NAMALWA (cell line): ENCODE data around the gene OPCML.

Source experiments
- DNase-seq: peaks from one replicate; pipeline ENCODE4 v3.0.0-alpha.2; 2015; ENCODE audit warnings: low spot score

OPCML gene

GRCh38 chr11:132980670-132981069 lies 551.6 kb downstream of the OPCML start:
- DNase-seq: no peak

GRCh38 chr11:132977746-132978145 lies 554.6 kb downstream of the OPCML start:
- no peak for DNase-seq

DNA sequence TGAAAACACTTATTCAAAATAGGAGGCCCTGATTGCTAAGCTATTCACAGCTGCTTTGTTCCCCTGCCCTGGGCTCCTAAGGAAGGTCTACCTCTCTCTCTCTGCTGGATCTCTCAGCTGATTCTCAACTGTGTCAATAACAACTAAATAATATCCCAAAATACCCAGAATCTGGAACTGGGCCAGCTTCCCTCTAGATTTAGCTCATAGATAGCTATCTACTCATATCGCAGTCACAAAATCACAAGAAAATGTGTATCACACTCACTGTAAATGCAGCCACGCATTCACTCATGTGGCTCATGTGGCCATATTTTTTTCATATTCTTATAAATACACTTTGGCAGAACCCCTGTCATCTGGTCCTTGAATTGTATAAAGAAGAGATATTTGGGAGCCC lies 555.1 kb downstream of the OPCML start:
- DNase-seq: no peak

GRCh38 chr11:132976115-132976514 lies 556.2 kb downstream of the OPCML start:
- DNase-seq: no peak

GRCh38 chr11:132973686-132974085 lies 558.6 kb downstream of the OPCML start:
- DNase-seq: no peak

DNA sequence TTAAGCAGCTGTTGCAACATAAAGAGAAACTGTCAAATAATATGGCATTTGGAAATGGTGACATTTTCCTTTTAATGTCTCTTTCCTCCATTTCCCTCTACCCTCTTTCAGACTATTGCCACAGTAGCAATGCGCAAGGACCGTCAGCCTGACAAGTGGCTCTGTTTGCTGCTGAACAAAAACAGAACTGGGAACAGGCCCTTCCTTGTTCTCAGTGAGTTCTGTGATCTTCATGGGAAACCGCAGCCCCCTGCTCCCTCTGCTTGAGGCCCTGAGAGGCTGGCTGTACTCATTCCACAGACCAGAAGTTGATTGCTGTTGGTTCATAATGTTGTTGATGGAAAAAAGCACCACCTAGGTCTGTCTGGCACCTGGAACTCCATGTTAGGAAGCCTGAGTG lies 559.7 kb downstream of the OPCML start:
- DNase-seq: no peak

DNA sequence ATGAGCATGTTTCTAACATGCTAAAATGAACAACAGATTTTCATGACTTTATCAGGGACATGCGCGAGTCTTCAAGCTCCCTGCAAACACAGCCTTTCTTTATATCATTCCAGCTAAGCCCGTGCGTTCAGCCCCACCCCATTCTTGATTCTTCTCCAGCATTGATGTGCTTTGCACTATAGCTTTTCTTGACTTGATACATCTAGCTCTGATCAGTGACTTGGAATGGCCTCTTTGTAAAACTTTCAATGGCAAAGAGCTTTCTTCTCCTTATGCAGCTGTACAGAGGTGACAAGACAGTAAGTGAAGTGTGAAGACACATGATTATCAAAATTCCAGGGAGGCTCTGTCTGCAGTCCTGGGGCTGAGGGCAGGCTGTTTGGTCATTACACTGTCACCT lies 561.0 kb downstream of the OPCML start:
- no peak for DNase-seq

- DNase-seq: no peak
Measured at GRCh38 chr11:132969892-132970291, 562.4 kb downstream of the OPCML start.

- DNase-seq: no peak
Measured at GRCh38 chr11:132962041-132962440, 570.3 kb downstream of the OPCML start.

- DNase-seq: no peak
Measured at GRCh38 chr11:132961453-132961852, 570.8 kb downstream of the OPCML start.

GRCh38 chr11:132960273-132961078 lies 571.8 kb downstream of the OPCML start:
- no peak for DNase-seq

DNA sequence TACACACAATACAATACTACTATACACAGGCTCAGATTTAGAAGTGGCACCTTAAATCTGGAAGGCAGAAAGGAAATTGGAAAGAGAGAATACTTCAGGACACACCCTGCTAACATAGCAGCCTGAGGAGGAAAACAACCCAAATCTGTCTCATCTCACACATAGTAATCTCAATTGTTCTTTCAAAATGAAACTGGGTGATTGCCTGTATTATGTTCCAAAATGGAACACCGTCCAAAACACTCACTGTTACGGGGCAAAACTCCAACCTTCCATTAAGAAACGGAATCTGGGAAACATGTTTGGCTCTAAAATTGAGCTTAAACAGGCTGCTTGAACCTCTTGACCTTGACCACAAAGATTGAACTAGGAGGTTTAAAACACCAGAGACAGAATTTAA lies 572.6 kb downstream of the OPCML start:
- DNase-seq: no peak

- DNase-seq: no peak
Measured at GRCh38 chr11:132957881-132958280, 574.4 kb downstream of the OPCML start.

DNA sequence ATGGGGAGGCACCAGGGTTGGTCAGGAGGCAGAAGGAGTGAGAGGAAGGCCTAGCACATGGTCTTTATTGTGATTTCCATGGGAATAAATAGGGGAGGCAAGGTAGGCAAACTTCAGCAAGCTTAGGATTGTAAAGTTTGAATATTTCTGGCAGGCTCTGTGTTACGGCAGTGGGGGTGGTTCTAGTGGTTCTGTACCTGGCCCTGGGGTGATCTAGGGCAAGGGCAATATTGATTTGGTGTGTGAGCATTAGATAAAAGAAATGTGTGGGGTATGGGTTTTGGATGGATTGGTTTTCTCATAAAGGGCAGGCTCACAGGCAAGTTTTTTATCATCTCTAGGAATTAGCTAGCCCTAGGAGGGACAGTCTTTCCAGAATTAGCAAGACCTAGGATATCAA lies 584.0 kb downstream of the OPCML start:
- no peak for DNase-seq

GRCh38 chr11:132944569-132944944 lies 587.7 kb downstream of the OPCML start:
- no peak for DNase-seq

DNA sequence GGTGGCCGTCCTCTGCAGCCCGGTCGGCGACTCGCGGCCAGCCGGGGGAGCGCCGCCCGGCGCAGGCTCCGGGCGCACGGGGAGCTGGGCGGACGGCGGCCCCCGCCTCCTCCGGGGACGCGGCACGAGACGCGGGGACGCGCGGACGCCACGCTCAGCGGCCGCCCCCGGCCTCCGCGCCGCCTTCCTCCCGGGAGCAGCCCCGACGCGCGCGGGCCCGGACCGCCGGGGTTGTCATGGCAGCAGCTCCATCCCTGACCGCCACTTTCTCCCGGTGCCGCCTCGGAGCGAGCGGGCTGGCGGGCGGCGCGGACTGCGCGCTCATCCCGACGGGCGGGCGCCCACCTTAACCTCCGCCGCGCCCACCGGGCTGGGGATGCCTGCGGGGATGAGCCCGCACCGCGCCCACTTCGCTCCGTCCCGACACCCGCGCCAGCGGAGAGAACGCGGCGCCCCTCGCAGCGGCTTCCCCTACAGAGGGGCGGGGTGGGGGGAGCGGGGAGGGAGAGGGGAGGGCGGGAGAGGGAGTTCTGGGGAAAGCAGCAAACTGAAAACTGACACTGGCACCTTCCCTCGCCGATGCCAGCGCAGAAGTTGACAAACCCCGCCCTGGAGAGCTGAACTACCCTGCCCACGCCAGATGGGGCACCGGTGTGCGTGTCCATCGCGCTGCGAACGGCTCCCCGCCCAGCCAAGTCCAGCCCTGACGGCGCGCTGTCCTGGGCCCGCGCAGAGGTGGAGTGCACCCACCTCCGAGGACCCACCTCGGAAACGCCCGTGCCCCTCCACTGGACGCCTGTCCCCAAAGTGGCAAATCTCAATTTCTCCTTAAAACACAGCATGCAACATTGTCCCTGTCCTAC lies 588.4 kb downstream of the OPCML start:
- no peak for DNase-seq

- no peak for DNase-seq
Measured at GRCh38 chr11:132943357-132943705, 589.0 kb downstream of the OPCML start.

- no peak for DNase-seq
Measured at GRCh38 chr11:132942611-132943356, 589.5 kb downstream of the OPCML start.

- DNase-seq: no peak
Measured at GRCh38 chr11:132941761-132942160, 590.5 kb downstream of the OPCML start.

GRCh38 chr11:132941024-132941646 lies 591.2 kb downstream of the OPCML start:
- peak; percentile 38 for DNase-seq

GRCh38 chr11:132937016-132937415 lies 595.3 kb downstream of the OPCML start:
- no peak for DNase-seq

GRCh38 chr11:132935383-132935782 lies 596.9 kb downstream of the OPCML start:
- no peak for DNase-seq
